Caco-2 (cell line): ENCODE results near the gene SIRT3. TPM values are rescaled to one million over a fixed set of nuclear protein-coding genes. Genes with fewer than 3 reads are reported as not detected.

Experiments
- BruUV-seq: library from RNA; stranded (reverse); fragments of 400-500 nt; replicated peaks from 2 replicates; lab custom pipeline; 2021; lab: Mats Ljungman, UMichigan
- CTCF ChIA-PET: fragments of 300-600 bp; sonication (Branson Sonifier 250); formaldehyde crosslinking; loops from one replicate; lab custom pipeline; 2022; ENCODE audit warnings: antibody characterized with exemption; lab: Charles Lee
- POLR2A ChIA-PET: fragments of 300-600 bp; sonication (Branson Sonifier 250); formaldehyde crosslinking; loops from one replicate; lab custom pipeline; 2022; ENCODE audit warnings: antibody characterized with exemption; lab: Charles Lee
- DNase-seq, 2 experiments: peaks; one replicate each; pipeline versions ENCODE4 v3.0.0 to v3.0.0-alpha.2; 2020 to 2022
- H3K27me3 ChIP-seq: replicated peaks from 2 replicates; pipeline ENCODE4 v1.6.0; 2011; ENCODE audit warnings: low read length; ENCODE audit not compliant: control insufficient read depth, insufficient read depth
- H3K36me3 ChIP-seq: 2 replicates; pipeline ENCODE4 v1.5.1; 2011; ENCODE audit warnings: low read length; ENCODE audit not compliant: control insufficient read depth, insufficient read depth
- H3K4me1 ChIP-seq: fragments of 250-450 bp; sonication (Bioruptor Pico); 2 replicates; pipeline ENCODE4 v1.5.1; 2020; ENCODE audit warnings: mild to moderate bottlenecking
- H3K4me3 ChIP-seq: 2 replicates; pipeline ENCODE4 v1.5.1; 2011; ENCODE audit warnings: low read depth, mild to moderate bottlenecking, control low read depth, low read length
- H3K9me3 ChIP-seq: fragments of 250-450 bp; sonication (Bioruptor Pico); 2 replicates; pipeline ENCODE4 v1.5.1; 2020; ENCODE audit warnings: mild to moderate bottlenecking, moderate library complexity
- H3K27ac Mint-ChIP-seq: one replicate; pipeline ENCODE4 v1.8.0; 2022; ENCODE audit warnings: mixed read lengths; ENCODE audit not compliant: unreplicated experiment
- H3K27me3 Mint-ChIP-seq: one replicate; pipeline ENCODE4 v1.8.0; 2022; ENCODE audit warnings: mixed read lengths; ENCODE audit not compliant: insufficient read depth, unreplicated experiment
- H3K36me3 Mint-ChIP-seq: one replicate; pipeline ENCODE4 v1.8.0; 2022; ENCODE audit warnings: mild to moderate bottlenecking, mixed read lengths; ENCODE audit not compliant: insufficient read depth, unreplicated experiment
- H3K4me1 Mint-ChIP-seq: one replicate; pipeline ENCODE4 v1.8.0; 2022; ENCODE audit warnings: low read depth, mixed read lengths; ENCODE audit not compliant: unreplicated experiment
- H3K4me3 Mint-ChIP-seq: one replicate; pipeline ENCODE4 v1.8.0; 2022; ENCODE audit warnings: mild to moderate bottlenecking, moderate library complexity, mixed read lengths; ENCODE audit not compliant: unreplicated experiment
- H3K9me3 Mint-ChIP-seq: one replicate; pipeline ENCODE4 v1.8.0; 2022; ENCODE audit warnings: mixed read lengths; ENCODE audit not compliant: unreplicated experiment
- CTCF ChIP-seq, 2 experiments: fragments of 200-600 bp in 1 of 2; IDR thresholded peaks; 1 replicate in 1 of 2; 2 replicates in 1 of 2; pipeline versions ENCODE4 v1.5.1 to v1.8.0; 2011 to 2022; ENCODE audit warnings: antibody characterized with exemption in 1 of 2, control low read depth in 1 of 2, inconsistent platforms in 1 of 2, low read depth in 1 of 2, low read length in 1 of 2, mild to moderate bottlenecking in 1 of 2, moderate library complexity in 1 of 2; ENCODE audit not compliant: insufficient read depth in 1 of 2, severe bottlenecking in 1 of 2, unreplicated experiment in 1 of 2
- intact Hi-C: fragments of 100-400 bp; cut with micrococcal nuclease; formaldehyde crosslinking; loops from one replicate; pipeline ENCODE4 v1.10.0; 2022; ENCODE audit not compliant: unreplicated experiment
- total RNA-seq: library from RNA; stranded (reverse); gene quantifications from 2 replicates; pipeline ENCODE4 v1.2.3, GENCODE V29; 2022

Gene SIRT3
- total RNA-seq, 1 experiment from 2014 or later, result 24.6 TPM

- peaks cover 2% of the 10 kb centered on the region for H3K36me3 ChIP-seq
- BruUV-seq, result no TSS peak
- intact Hi-C loops, result no loop called here
- no peaks in the 10 kb centered on the region for H3K9me3 ChIP-seq
- Mint-ChIP-seq H3K9me3 (no peaks in the 10 kb centered on the region), H3K4me3 (no peak overlapping the region), H3K27ac (no peak overlapping the region), H3K4me1 (no peaks in the 10 kb centered on the region), H3K27me3 (no peaks in the 10 kb centered on the region), H3K36me3 (peaks cover 42% of the 10 kb centered on the region)
- CTCF ChIA-PET, result no interaction called here
- no peak overlapping the region for H3K4me3 ChIP-seq
- TF ChIP-seq CTCF (IDR thresholded peaks at IDR 0.05; ENCODE audit: insufficient read depth in 1 of 2, low read depth in 1 of 2, low read length in 1 of 2, severe bottlenecking in 1 of 2, unreplicated experiment in 1 of 2), result no peak
- no peaks in the 10 kb centered on the region for H3K27me3 ChIP-seq
- POLR2A ChIA-PET, result interaction anchor here (0.5 kb wide), 1 partner anchor 204 kb away, joined by 3 read pairs; no protein-coding TSS in a partner anchor
- DNase-seq, result peak in 1 of 2 experiments; percentile 17
- peaks cover 5% of the 10 kb centered on the region; the same call in 1 of the 2 replicates for H3K4me1 ChIP-seq
Measured at GRCh38 chr11:203056-203944, 32.8 kb downstream of the SIRT3 start.

- Mint-ChIP-seq H3K27ac (no peak overlapping the region), H3K36me3 (peaks cover 39% of the 10 kb centered on the region), H3K9me3 (no peaks in the 10 kb centered on the region), H3K4me1 (no peaks in the 10 kb centered on the region), H3K4me3 (no peak overlapping the region), H3K27me3 (no peaks in the 10 kb centered on the region)
- DNase-seq, result peak in 1 of 2 experiments; percentile 14
- Histone ChIP-seq H3K27me3 (no peaks in the 10 kb centered on the region), H3K36me3 (peaks cover 2% of the 10 kb centered on the region), H3K4me3 (no peak overlapping the region), H3K9me3 (no peaks in the 10 kb centered on the region), H3K4me1 (peaks cover 5% of the 10 kb centered on the region; the same call in 1 of the 2 replicates)
- no TSS peak for BruUV-seq
- POLR2A ChIA-PET, result no interaction called here
- CTCF ChIA-PET, result no interaction called here
- no peak for TF ChIP-seq CTCF (IDR thresholded peaks at IDR 0.05; ENCODE audit: insufficient read depth in 1 of 2, low read depth in 1 of 2, low read length in 1 of 2, severe bottlenecking in 1 of 2, unreplicated experiment in 1 of 2)
- intact Hi-C loops, result no loop called here
Measured at GRCh38 chr11:202490-202889, 33.7 kb downstream of the SIRT3 start.

- BruUV-seq, result no TSS peak
Measured at GRCh38 chr11:201966-202365, 34.2 kb downstream of the SIRT3 start.

More at GRCh38 chr11:201966-202365, 34.2 kb downstream of the SIRT3 start:
- no peaks in the 10 kb centered on the region for H3K9me3 ChIP-seq
- no peak overlapping the region for H3K4me3 ChIP-seq
- H3K27me3 Mint-ChIP-seq, result no peaks in the 10 kb centered on the region
- peaks cover 34% of the 10 kb centered on the region for H3K36me3 Mint-ChIP-seq
- H3K4me3 Mint-ChIP-seq, result no peak overlapping the region
- H3K4me1 ChIP-seq, result peaks cover 5% of the 10 kb centered on the region; the same call in 1 of the 2 replicates
- H3K36me3 ChIP-seq, result peaks cover 2% of the 10 kb centered on the region
- intact Hi-C loops, result no loop called here
- no peaks in the 10 kb centered on the region for H3K27me3 ChIP-seq
- no peak for DNase-seq
- no peak for TF ChIP-seq CTCF (IDR thresholded peaks at IDR 0.05; ENCODE audit: insufficient read depth in 1 of 2, low read depth in 1 of 2, low read length in 1 of 2, severe bottlenecking in 1 of 2, unreplicated experiment in 1 of 2)
- ChIA-PET POLR2A (no interaction called here), CTCF (no interaction called here)
- H3K27ac Mint-ChIP-seq, result no peak overlapping the region
- H3K9me3 Mint-ChIP-seq, result no peaks in the 10 kb centered on the region
- no peaks in the 10 kb centered on the region for H3K4me1 Mint-ChIP-seq
